ENCODE data around the gene STK32B. TPM values are rescaled to one million over a fixed set of nuclear protein-coding genes. Genes with fewer than 3 reads are reported as not detected.

STK32B gene
- total RNA-seq, 2 experiments from 2014 or later = not detected

GRCh38 chr4:5133933-5134594 lies 82.8 kb downstream of the STK32B start:
- no peaks in the 10 kb centered on the region for H3K9me3 ChIP-seq (ENCODE audit: low read length)
- DNase-seq (ENCODE audit: low spot score) = no peak
- BruUV-seq (replicated peaks) = no TSS peak
- no peak overlapping the region for H3K4me2 ChIP-seq (ENCODE audit: low read length)
- intact Hi-C loops (cut with micrococcal nuclease; ENCODE audit: unreplicated experiment) = no loop called here
- no peaks in the 10 kb centered on the region for H3K36me3 ChIP-seq (ENCODE audit: insufficient read depth, low read length)
- H3K27ac ChIP-seq (ENCODE audit: low read depth, low read length, poor library complexity, severe bottlenecking) = no peak overlapping the region
- H3K79me2 ChIP-seq (ENCODE audit: insufficient read depth, low read depth, low read length) = no peaks in the 10 kb centered on the region
- H3K4me1 ChIP-seq (ENCODE audit: insufficient read depth, low read length, poor library complexity, severe bottlenecking) = no peaks in the 10 kb centered on the region
- ChIA-PET POLR2A (no interaction called here), CTCF (ENCODE audit: unreplicated experiment) (no interaction called here)
- H3K9me2 ChIP-seq (ENCODE audit: insufficient read depth, low read length) = no peaks in the 10 kb centered on the region
- H2AFZ ChIP-seq (ENCODE audit: low read length) = no peak overlapping the region
- TF ChIP-seq CTCF (conservative IDR thresholded peaks at IDR 0.05; ENCODE audit: low read length) = no peak
- no peak for TF ChIP-seq EZH2phosphoT487 (IDR thresholded peaks at IDR 0.05; ENCODE audit: borderline replicate concordance, low read depth, low read length)
- no peaks in the 10 kb centered on the region for H4K20me1 ChIP-seq (ENCODE audit: insufficient read depth, low read length)
- H3K4me3 ChIP-seq (ENCODE audit: low read depth, low read length, poor library complexity, severe bottlenecking) = no peak overlapping the region

- TF ChIP-seq CTCF (conservative IDR thresholded peaks at IDR 0.05; ENCODE audit: low read length) (no peak), EZH2phosphoT487 (IDR thresholded peaks at IDR 0.05; ENCODE audit: borderline replicate concordance, low read depth, low read length) (no peak)
- H3K79me2 ChIP-seq (ENCODE audit: insufficient read depth, low read depth, low read length) = no peaks in the 10 kb centered on the region
- ChIA-PET POLR2A (no interaction called here), CTCF (ENCODE audit: unreplicated experiment) (no interaction called here)
- H3K36me3 ChIP-seq (ENCODE audit: insufficient read depth, low read length) = no peaks in the 10 kb centered on the region
- H2AFZ ChIP-seq (ENCODE audit: low read length) = no peak overlapping the region
- H3K4me2 ChIP-seq (ENCODE audit: low read length) = no peak overlapping the region
- H3K9me3 ChIP-seq (ENCODE audit: low read length) = no peaks in the 10 kb centered on the region
- no peaks in the 10 kb centered on the region for H3K4me1 ChIP-seq (ENCODE audit: insufficient read depth, low read length, poor library complexity, severe bottlenecking)
- DNase-seq (ENCODE audit: low spot score) = no peak
- intact Hi-C loops (cut with micrococcal nuclease; ENCODE audit: unreplicated experiment) = no loop called here
- no peaks in the 10 kb centered on the region for H4K20me1 ChIP-seq (ENCODE audit: insufficient read depth, low read length)
- H3K27ac ChIP-seq (ENCODE audit: low read depth, low read length, poor library complexity, severe bottlenecking) = no peak overlapping the region
- no TSS peak for BruUV-seq (replicated peaks)
- no peaks in the 10 kb centered on the region for H3K9me2 ChIP-seq (ENCODE audit: insufficient read depth, low read length)
- H3K4me3 ChIP-seq (ENCODE audit: low read depth, low read length, poor library complexity, severe bottlenecking) = no peak overlapping the region
Observed at GRCh38 chr4:5134620-5135019, 83.3 kb downstream of the STK32B start.

GRCh38 chr4:5137226-5137625 lies 85.9 kb downstream of the STK32B start:
- H3K4me2 ChIP-seq (ENCODE audit: low read length) = no peak overlapping the region
- CTCF ChIA-PET (ENCODE audit: unreplicated experiment) = no interaction called here
- no peaks in the 10 kb centered on the region for H3K9me2 ChIP-seq (ENCODE audit: insufficient read depth, low read length)
- intact Hi-C loops (cut with micrococcal nuclease; ENCODE audit: unreplicated experiment) = no loop called here
- no peaks in the 10 kb centered on the region for H3K36me3 ChIP-seq (ENCODE audit: insufficient read depth, low read length)
- BruUV-seq (replicated peaks) = no TSS peak
- DNase-seq (ENCODE audit: low spot score) = no peak
- no peak overlapping the region for H3K27ac ChIP-seq (ENCODE audit: low read depth, low read length, poor library complexity, severe bottlenecking)
- no peaks in the 10 kb centered on the region for H3K79me2 ChIP-seq (ENCODE audit: insufficient read depth, low read depth, low read length)
- no peaks in the 10 kb centered on the region for H3K9me3 ChIP-seq (ENCODE audit: low read length)
- POLR2A ChIA-PET = interaction anchor here (0.6 kb wide), 1 partner anchor 47 kb away, joined by 4 read pairs; no protein-coding TSS in a partner anchor
- TF ChIP-seq CTCF (conservative IDR thresholded peaks at IDR 0.05; ENCODE audit: low read length) = no peak
- TF ChIP-seq EZH2phosphoT487 (IDR thresholded peaks at IDR 0.05; ENCODE audit: borderline replicate concordance, low read depth, low read length) = no peak
- no peaks in the 10 kb centered on the region for H4K20me1 ChIP-seq (ENCODE audit: insufficient read depth, low read length)
- no peak overlapping the region for H3K4me3 ChIP-seq (ENCODE audit: low read depth, low read length, poor library complexity, severe bottlenecking)
- H2AFZ ChIP-seq (ENCODE audit: low read length) = no peak overlapping the region
- no peaks in the 10 kb centered on the region for H3K4me1 ChIP-seq (ENCODE audit: insufficient read depth, low read length, poor library complexity, severe bottlenecking)
